Neural cell (in vitro differentiated cells): ENCODE measurements around the gene TMEM59L. TPM values are rescaled to one million over a fixed set of nuclear protein-coding genes. Genes with fewer than 3 reads are reported as not detected.

Source experiments
- H2AFZ ChIP-seq: fragments of 200-600, 300-800 bp; sonication (generic), shearing (Covaris generic); 2 replicates; pipeline ENCODE4 v1.6.0; 2014; ENCODE audit warnings: low read depth, mild to moderate bottlenecking, antibody characterized with exemption, low read length, moderate library complexity
- H3F3A ChIP-seq: fragments of 200-600 bp; shearing (Covaris generic); 2 replicates; pipeline ENCODE4 v1.6.1; 2016; ENCODE audit warnings: mild to moderate bottlenecking, moderate library complexity, mixed read lengths, antibody characterized with exemption, low read length; ENCODE audit not compliant: insufficient read depth, poor library complexity, severe bottlenecking
- H3K27ac ChIP-seq: fragments of 200-600, 300-800 bp; sonication (generic), shearing (Covaris generic); 2 replicates; pipeline ENCODE4 v1.5.1; 2014; ENCODE audit warnings: mild to moderate bottlenecking, low read length, moderate library complexity
- H3K27me3 ChIP-seq: fragments of 300-800, 200-600 bp; sonication (generic), shearing (Covaris generic); 2 replicates; pipeline ENCODE4 v1.6.0; 2014; ENCODE audit warnings: mild to moderate bottlenecking, low read depth, low read length, moderate library complexity; ENCODE audit not compliant: insufficient read depth
- H3K36me3 ChIP-seq: fragments of 300-800, 200-600 bp; sonication (generic), shearing (Covaris generic); 2 replicates; pipeline ENCODE4 v1.5.1; 2014; ENCODE audit warnings: mild to moderate bottlenecking, antibody characterized with exemption, low read length, moderate library complexity; ENCODE audit not compliant: insufficient read depth
- H3K4me2 ChIP-seq: fragments of 300-800, 200-600 bp; sonication (generic), shearing (Covaris generic); 2 replicates; pipeline ENCODE4 v1.6.0; 2014; ENCODE audit warnings: mild to moderate bottlenecking, low read length
- H3K4me3 ChIP-seq: fragments of 300-800, 200-600 bp; sonication (generic), shearing (Covaris generic); 2 replicates; pipeline ENCODE4 v1.5.1; 2014; ENCODE audit warnings: mild to moderate bottlenecking, low read length, moderate library complexity
- H3K79me2 ChIP-seq: fragments of 200-600 bp; shearing (Covaris generic); replicated peaks from 2 replicates; pipeline ENCODE4 v1.6.0; 2014; ENCODE audit warnings: mild to moderate bottlenecking, low read length, moderate library complexity; ENCODE audit not compliant: insufficient read depth
- H3K9ac ChIP-seq: fragments of 300-800, 200-600 bp; sonication (generic), shearing (Covaris generic); 2 replicates; pipeline ENCODE4 v1.6.1; 2016; ENCODE audit warnings: mild to moderate bottlenecking, low read length, mixed read lengths
- H3K9me2 ChIP-seq: fragments of 200-600 bp; shearing (Covaris generic); 2 replicates; pipeline ENCODE4 v1.6.1; 2016; ENCODE audit warnings: mild to moderate bottlenecking, low read length, mixed read lengths; ENCODE audit not compliant: insufficient read depth
- H3K9me3 ChIP-seq: fragments of 200-600, 300-800 bp; sonication (generic), shearing (Covaris generic); 2 replicates; pipeline ENCODE4 v1.6.1; 2016; ENCODE audit warnings: mild to moderate bottlenecking, mixed run types, low read length, moderate library complexity, mixed read lengths
- H4K20me1 ChIP-seq: fragments of 200-600 bp; shearing (Covaris generic); 2 replicates; pipeline ENCODE4 v1.6.1; 2016; ENCODE audit warnings: mild to moderate bottlenecking, mixed run types; ENCODE audit not compliant: insufficient read depth
- CTCF ChIP-seq: fragments of 450-650 bp; IDR thresholded peaks from 2 replicates; pipeline ENCODE4 v1.5.1; 2014; ENCODE audit warnings: antibody characterized with exemption, mild to moderate bottlenecking, moderate library complexity; ENCODE audit not compliant: poor library complexity, severe bottlenecking
- EP300 ChIP-seq: fragments of 450-650 bp; conservative IDR thresholded peaks from 2 replicates; pipeline ENCODE4 v1.6.1; 2014; ENCODE audit warnings: antibody characterized with exemption, mild to moderate bottlenecking, moderate library complexity; ENCODE audit not compliant: poor library complexity, severe bottlenecking
- EZH2 ChIP-seq: fragments of 200-600, 300-800 bp; shearing (Covaris generic), sonication (generic); IDR thresholded peaks from 2 replicates; pipeline ENCODE4 v1.6.1; 2014; ENCODE audit warnings: antibody characterized with exemption, low read length, borderline replicate concordance, mild to moderate bottlenecking; ENCODE audit not compliant: insufficient read depth, poor library complexity, severe bottlenecking
- MXI1 ChIP-seq: fragments of 450-650 bp; conservative IDR thresholded peaks from 2 replicates; pipeline ENCODE4 v1.6.1; 2014; ENCODE audit warnings: antibody characterized with exemption, mild to moderate bottlenecking; ENCODE audit not compliant: poor library complexity, severe bottlenecking
- POLR2AphosphoS5 ChIP-seq: IDR thresholded peaks from 2 replicates; pipeline ENCODE4 v1.6.1; 2012
- REST ChIP-seq: IDR thresholded peaks from 2 replicates; pipeline ENCODE4 v1.6.1; 2012; ENCODE audit warnings: borderline replicate concordance
- TAF1 ChIP-seq: IDR thresholded peaks from 2 replicates; pipeline ENCODE4 v1.6.1; 2012; ENCODE audit warnings: low read depth
- polyA plus RNA-seq: library from polyadenylated mRNA; depleted of rRNA; stranded (reverse); fragments of >200 nt; gene quantifications from 2 replicates; pipeline ENCODE4 v1.2.3, GENCODE V29; 2014

Gene TMEM59L
- polyA plus RNA-seq, 1 donor from 2014 or later = 138 TPM

- H3K27ac ChIP-seq = no peak overlapping the region
- H3K27me3 ChIP-seq = peaks cover 89% of the 10 kb centered on the region
- no peaks in the 10 kb centered on the region for H3F3A ChIP-seq
- no peaks in the 10 kb centered on the region for H3K9me2 ChIP-seq
- no peaks in the 10 kb centered on the region for H3K36me3 ChIP-seq
- no peak overlapping the region for H3K9ac ChIP-seq
- H2AFZ ChIP-seq = no peak overlapping the region
- no peaks in the 10 kb centered on the region for H3K9me3 ChIP-seq
- no peaks in the 10 kb centered on the region for H3K79me2 ChIP-seq
- H4K20me1 ChIP-seq = no peaks in the 10 kb centered on the region
- no peak overlapping the region for H3K4me3 ChIP-seq
- H3K4me2 ChIP-seq = no peak overlapping the region
- TF ChIP-seq POLR2AphosphoS5 = no peak
- no peak for TF ChIP-seq CTCF
- no peak for TF ChIP-seq EP300
- no peak for TF ChIP-seq EZH2
- no peak for TF ChIP-seq TAF1
Measured at GRCh38 chr19:18608102-18608804, 4.4 kb upstream of the TMEM59L start.

- H3K79me2 ChIP-seq = no peaks in the 10 kb centered on the region
Measured at GRCh38 chr19:18608805-18609716, 3.6 kb upstream of the TMEM59L start.

More at GRCh38 chr19:18608805-18609716, 3.6 kb upstream of the TMEM59L start:
- no peaks in the 10 kb centered on the region for H3K9me2 ChIP-seq
- H3K9ac ChIP-seq = no peak overlapping the region
- no peaks in the 10 kb centered on the region for H3K36me3 ChIP-seq
- no peaks in the 10 kb centered on the region for H4K20me1 ChIP-seq
- TF ChIP-seq MXI1 (no peak), EZH2 (peak; percentile 53), REST (no peak), EP300 (no peak)
- H3K9me3 ChIP-seq = no peaks in the 10 kb centered on the region
- no peak overlapping the region for H3K4me2 ChIP-seq
- no peaks in the 10 kb centered on the region for H3F3A ChIP-seq
- no peak overlapping the region for H3K4me3 ChIP-seq
- no peak overlapping the region for H3K27ac ChIP-seq
- H2AFZ ChIP-seq = no peak overlapping the region
- H3K27me3 ChIP-seq = peaks cover 83% of the 10 kb centered on the region
